ENCODE results near the gene URM1.

- TF ChIP-seq CTCF (IDR thresholded peaks at IDR 0.05), result no peak
- TF ChIP-seq EZH2 (IDR thresholded peaks at IDR 0.05), result no peak
Observed at GRCh38 chr9:128333451-128333869, 37.7 kb upstream of the URM1 start.
